ENCODE results near the gene CDH23.

Gene CDH23

GRCh38 chr10:71466330-71466729 lies 69.6 kb downstream of the CDH23 start:
- TF ChIP-seq CTCF (IDR thresholded peaks at IDR 0.05; ENCODE audit: control insufficient read depth, extremely low read depth, insufficient read depth), result no peak
- no peak for DNase-seq (ENCODE audit: low read depth)
- no peak overlapping the region for H3K4me3 ChIP-seq (ENCODE audit: low read depth, low read length)

- no peak overlapping the region for H3K4me3 ChIP-seq (ENCODE audit: low read depth, low read length)
- TF ChIP-seq CTCF (IDR thresholded peaks at IDR 0.05; ENCODE audit: control insufficient read depth, extremely low read depth, insufficient read depth), result no peak
- DNase-seq (ENCODE audit: low read depth), result no peak
Observed at GRCh38 chr10:71467161-71467560, 70.4 kb downstream of the CDH23 start.

- no peak for TF ChIP-seq CTCF (IDR thresholded peaks at IDR 0.05; ENCODE audit: control insufficient read depth, extremely low read depth, insufficient read depth)
- H3K4me3 ChIP-seq (ENCODE audit: low read depth, low read length), result no peak overlapping the region
- no peak for DNase-seq (ENCODE audit: low read depth)
Observed at GRCh38 chr10:71467569-71468362, 71.0 kb downstream of the CDH23 start.

- no peak overlapping the region for H3K4me3 ChIP-seq (ENCODE audit: low read depth, low read length)
- no peak for TF ChIP-seq CTCF (IDR thresholded peaks at IDR 0.05; ENCODE audit: control insufficient read depth, extremely low read depth, insufficient read depth)
- DNase-seq (ENCODE audit: low read depth), result no peak
Observed at GRCh38 chr10:71468363-71469094, 71.8 kb downstream of the CDH23 start.

- DNase-seq (ENCODE audit: low read depth), result no peak
- no peak overlapping the region for H3K4me3 ChIP-seq (ENCODE audit: low read depth, low read length)
- TF ChIP-seq CTCF (IDR thresholded peaks at IDR 0.05; ENCODE audit: control insufficient read depth, extremely low read depth, insufficient read depth), result no peak
Observed at GRCh38 chr10:71471006-71471405, 74.3 kb downstream of the CDH23 start.

- no peak overlapping the region for H3K4me3 ChIP-seq (ENCODE audit: low read depth, low read length)
- DNase-seq (ENCODE audit: low read depth), result no peak
- TF ChIP-seq CTCF (IDR thresholded peaks at IDR 0.05; ENCODE audit: control insufficient read depth, extremely low read depth, insufficient read depth), result no peak
Observed at GRCh38 chr10:71471957-71472365, 75.2 kb downstream of the CDH23 start.
